Inferior parietal cortex (tissue), 1 donor: Measurements from ENCODE around the gene CALML4.
A peak's percentile ranks its signal among the peaks of the same experiment; 100 is the strongest.
"Not testable (repeated sequence)": the region's sequence is repeated elsewhere in the genome, so short reads cannot be mapped to it uniquely, and the experiment has no call there.

Source experiments
- DNase-seq: peaks from one replicate; pipeline ENCODE4 v3.0.0-alpha.2; 2016; ENCODE audit errors: extremely low spot score

CALML4 gene

DNA sequence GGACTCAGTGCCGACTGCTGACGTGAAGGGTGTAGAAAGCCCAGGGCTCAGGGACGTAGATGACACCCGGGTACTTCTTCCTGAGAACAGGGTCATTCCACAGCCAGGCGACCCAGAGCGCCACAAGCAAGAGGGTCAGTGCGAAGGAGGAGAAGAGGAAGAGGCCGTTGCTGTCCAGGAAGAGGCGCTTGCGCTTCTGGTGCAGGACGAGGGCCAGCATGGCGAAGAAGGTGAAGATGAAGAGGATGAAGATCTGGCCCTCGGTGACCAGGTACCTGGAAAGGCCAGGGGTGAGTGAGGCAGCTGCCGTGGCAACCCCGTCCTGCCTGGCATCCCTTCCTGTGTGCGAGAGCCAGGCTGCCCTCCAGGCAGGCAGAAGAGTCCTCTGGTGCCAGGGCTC, 3.0 kb upstream of the CALML4 start:
- no peak for DNase-seq

DNA sequence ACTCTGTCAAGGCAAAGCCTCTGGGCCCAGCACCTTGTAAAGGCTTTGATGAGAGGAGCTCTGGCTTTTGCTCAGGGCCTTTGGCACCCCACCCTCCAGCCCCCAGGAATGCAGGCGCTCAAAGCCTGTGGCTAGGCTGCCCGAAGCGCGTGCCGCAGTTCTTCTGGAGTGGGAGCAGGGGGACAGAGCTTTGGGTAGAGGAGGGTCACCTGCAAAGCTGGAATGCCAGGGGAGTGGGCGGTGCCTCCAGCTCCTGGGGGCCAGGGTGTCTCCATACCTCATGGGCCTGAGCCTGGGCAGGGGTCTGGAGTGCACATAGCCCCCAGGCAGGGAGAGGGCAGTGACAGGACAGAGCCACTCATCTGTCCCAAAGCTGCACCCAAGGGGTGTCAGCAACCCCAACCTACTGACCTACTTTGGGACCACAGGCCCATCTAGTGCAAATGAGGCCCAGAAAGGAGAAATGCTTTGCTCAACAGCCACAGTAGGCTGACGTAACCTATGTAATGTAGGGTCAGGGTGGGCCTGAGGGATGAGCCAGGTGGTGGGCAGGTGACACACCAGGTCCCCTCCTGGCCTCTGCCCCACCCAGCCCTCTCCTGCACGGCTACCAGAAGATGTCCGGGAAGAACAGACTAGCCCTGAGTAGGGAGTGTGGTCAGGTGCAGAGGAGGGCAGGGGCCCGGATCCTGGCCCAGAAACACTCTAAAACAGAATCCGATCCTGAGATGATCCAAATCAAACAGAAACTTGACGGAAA, 2.2 kb upstream of the CALML4 start:
- DNase-seq, result no peak

DNA sequence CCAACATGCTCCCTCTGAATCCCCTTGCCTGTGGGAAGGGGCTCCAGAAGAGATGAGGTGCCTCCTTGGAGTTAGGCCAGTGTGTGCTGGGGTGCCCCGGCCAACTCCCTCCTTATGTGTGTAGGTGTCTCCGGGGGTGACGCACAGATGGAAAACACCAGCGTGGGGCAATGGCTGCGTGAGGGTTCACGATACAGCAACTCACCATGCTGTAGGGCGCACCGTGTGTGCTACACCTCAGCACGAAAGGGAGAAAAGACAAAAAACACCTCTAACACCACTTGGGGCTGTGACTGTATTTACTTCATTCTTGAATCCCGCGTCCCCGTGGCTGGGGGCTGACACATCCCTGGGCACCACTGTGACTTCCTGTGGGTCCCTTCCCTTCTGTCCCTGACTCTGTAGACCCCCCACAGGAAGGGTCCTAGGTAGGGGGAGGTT, 1.6 kb upstream of the CALML4 start:
- no peak for DNase-seq

DNA sequence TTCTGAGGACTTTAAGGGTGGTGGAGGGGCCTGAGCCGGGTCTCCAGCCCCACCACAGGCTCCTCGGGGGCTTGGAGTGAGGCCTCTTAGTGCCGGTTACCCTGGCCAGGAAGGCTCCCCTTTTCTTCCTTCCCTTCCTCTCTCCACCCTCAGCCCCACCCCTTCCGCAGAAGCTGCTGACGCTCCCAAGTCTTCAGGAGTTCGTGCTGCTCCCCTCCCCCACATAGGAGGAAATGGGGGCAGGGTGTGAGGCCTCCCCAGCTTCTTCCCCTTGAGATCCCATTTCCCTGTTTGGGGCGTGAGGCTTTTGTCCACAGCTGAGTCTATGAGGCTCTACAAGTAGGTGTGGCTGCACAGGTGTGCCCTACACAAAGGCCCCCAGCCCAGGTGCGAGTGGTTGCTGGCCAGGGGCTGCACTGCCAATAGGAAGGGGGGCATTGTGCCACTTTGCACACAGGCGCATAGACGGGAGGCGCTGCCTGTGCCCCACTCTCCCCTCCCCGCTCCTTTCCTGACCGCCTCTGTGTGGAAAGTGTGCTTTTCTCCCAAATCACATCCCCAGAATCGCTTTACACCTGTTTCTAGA, 915 bp upstream of the CALML4 start:
- DNase-seq, result no peak

DNA sequence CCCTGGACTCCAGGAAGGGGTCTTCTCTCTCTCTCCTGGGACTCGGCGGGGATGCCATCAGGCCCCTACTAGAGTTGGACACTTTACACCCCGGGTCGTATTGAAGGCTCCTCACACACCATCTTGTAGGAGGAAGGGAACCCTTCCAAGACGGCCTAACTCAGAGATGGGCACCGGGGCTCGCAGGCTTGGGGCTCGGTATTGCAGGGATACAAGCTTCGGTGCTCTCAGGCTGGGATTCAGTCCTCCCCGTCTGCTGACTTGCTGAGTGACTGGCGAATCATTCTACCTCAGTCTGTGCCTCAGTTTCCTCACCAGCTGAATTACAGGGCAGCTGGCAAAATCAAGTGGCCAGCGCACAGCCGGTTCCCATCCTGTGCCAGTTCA, 419 bp upstream of the CALML4 start:
- no peak for DNase-seq

DNA sequence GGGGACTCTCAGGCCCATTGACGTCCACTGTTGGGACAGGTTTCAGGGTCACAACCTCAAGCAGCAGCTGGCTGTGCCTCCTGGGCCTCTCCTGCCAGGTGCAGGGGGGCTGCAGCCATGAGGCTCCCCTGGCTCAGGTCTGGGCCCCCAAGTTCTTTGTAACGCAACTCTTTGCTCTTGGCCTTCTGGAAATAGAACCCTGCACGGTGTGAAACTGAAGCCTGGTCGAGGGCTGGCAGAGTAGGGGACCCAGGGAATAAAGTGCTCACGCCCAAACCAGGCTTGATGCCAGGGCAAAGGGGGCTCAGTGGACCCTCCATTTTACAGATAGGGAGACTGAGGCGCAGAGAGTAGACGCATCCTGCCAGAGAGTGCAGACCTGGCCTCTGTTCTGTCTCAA, 771 bp downstream of the CALML4 start:
- no peak for DNase-seq

DNA sequence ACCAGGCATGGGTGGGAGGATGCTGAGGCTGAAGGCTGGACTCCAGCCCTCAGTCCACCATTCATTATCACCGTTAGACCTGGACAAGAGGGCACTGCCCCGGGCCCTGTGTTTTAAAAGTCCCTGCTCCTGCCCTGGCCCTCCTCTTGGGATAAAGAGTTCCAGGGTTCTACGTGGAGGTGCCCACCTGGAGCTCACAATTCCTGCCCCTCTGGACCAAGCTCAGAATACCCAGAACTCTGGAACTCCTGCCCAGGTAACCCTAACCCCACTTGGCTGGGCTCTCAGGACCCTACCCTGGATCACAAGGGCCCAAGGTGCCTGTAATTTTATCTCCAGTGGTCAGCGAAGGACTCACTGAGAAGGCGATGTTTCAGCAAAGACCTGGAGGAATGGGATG, 1.2 kb downstream of the CALML4 start:
- DNase-seq, result no peak

DNA sequence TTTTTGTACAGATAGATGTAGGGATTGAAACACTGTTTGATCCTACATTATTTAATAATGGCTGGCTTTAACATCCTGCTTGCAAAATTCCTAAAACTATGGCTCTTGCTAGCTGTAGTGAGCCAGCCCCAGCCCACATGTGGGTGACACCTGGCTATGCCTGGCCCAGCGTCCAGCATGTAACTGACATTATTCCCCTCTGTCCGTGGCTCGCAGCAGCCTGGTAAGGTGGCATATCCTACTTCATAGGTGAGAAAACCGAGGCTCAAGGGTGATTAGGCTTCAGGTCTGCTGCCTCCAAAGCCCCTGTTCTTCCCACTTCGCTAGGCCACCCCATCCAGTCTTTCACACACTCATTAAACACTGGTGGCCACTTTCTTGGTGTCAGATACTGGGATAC, 1.6 kb downstream of the CALML4 start:
- no peak for DNase-seq

DNA sequence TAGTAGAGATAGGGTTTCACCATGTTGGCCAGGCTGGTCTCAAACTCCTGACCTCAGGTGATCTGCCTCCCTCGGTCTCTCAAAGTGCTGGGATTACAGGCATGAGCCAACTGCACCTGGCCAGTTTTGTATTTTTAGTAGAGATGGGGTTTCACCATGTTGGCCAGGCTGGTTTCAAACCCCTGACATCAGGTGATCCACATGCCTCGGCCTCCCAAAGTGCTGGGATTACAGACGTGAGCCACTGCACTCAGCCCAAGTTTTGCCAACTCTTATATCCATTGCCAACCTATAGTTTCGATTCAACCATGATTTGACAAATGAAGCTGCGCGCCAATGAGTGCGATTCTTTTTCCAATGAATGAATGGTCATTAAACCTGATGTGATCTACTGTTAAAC, 2.1 kb downstream of the CALML4 start:
- DNase-seq, result not testable (repeated sequence)

DNA sequence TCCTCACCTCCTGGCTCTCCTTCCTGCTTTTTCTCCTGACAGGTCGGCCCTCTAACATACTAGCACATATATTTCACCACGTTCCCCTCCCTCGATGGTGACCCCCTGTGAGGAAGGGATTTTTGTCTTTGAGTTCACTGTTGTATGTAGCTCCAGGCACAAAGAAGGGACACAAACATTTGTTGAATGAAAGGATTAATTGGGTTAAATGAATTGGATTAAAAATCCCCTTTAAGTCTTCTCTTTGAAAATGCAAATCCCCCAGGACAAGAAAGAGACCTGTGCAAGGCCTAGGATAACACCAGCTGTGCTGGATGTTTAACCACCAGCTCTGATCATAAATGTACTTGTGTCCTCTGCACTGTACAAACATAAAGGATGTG, 3.3 kb downstream of the CALML4 start:
- DNase-seq, result no peak

DNA sequence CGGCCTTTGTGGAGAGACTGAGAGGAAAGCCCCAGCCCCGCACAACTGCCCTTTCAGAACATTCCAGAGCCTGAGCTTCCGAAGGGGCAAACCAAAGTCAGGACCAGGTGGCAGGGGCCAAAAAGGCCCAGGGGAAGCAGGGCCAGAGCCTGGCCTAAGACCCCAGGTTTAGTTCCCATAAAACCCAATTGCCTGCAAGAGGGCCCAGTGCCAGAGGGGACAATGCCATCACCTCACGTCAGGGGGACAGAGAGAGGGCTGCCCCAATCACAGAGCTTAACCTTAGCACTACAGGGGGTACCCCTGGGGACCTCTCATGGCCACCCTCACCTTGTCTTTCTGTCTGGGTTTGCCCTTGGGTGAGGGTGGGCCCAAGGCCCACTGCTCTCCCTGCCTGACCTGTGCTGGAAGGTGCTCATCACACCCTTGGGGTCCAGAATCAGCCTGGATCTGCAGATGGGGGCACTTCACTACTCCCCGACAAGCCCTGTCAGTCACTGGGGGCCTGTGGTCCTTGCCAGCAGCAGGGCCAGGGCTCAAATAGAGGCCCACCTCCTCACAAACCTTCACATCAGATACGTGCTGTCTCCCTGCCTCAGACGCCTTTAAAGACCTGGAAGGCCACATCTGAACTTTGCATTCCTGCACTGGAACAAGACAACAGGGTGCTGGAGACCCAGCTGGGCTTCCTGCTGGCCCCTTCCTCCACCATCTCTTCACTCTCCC, 3.8 kb downstream of the CALML4 start:
- no peak for DNase-seq

DNA sequence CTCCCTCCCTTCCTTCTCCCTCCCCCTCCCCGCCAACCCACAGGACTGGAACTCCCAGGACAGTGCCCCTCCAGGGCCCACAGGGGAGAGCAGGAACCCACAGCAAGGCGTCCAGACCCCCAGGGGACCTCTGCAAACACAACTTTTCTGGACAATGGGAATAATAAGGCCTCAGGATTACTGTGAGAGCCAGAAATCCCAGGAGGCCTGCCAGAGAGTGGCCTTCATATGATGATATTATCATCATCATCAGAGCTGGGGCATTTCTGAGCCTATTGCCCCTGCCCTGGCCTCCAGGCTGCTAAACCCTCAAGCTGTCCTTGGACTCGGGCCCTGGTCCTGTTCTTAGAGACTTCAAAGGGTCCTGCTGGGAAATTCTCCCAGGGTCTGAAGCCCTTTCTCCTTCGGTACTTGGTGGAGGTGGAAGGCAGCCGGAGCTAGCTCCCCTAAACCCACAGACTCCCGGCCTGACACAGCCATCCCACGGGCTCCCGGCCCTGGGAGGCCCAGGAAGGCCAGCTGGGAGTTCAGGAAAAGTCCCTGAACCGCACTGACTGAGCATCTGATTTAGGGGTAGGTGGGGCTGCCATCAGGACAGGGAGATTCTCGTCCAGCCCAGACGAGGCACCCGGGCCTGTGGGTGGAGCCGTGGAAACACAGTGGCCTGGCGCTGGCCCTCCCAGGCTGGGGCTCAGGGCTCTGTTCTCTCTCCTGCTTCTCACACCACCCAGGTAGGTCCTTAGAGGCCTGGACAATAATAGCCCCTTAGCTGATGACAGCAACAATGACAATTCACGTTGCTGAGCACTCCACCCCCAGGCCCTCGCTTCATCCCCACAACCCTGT, 4.9 kb downstream of the CALML4 start:
- no peak for DNase-seq

DNA sequence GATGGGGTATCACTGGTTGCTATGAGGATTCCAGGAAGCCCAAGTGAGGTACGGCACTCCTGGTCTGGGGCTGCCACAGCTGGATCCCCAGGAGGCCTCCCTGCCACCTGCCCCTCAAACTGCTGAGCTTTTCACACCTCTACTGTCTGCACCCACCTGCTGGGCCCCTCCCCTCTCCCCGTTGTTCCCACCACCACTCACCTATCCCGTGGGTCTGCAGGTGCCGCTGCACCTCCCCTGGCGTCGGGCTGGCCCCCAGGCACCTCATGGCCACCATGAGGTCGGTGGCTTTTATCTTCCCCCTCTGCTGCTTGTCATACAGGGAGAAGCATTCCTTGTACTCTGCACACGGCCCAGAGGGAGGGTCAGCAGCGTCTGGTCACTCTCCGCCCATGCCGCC, 5.8 kb downstream of the CALML4 start:
- no peak for DNase-seq

DNA sequence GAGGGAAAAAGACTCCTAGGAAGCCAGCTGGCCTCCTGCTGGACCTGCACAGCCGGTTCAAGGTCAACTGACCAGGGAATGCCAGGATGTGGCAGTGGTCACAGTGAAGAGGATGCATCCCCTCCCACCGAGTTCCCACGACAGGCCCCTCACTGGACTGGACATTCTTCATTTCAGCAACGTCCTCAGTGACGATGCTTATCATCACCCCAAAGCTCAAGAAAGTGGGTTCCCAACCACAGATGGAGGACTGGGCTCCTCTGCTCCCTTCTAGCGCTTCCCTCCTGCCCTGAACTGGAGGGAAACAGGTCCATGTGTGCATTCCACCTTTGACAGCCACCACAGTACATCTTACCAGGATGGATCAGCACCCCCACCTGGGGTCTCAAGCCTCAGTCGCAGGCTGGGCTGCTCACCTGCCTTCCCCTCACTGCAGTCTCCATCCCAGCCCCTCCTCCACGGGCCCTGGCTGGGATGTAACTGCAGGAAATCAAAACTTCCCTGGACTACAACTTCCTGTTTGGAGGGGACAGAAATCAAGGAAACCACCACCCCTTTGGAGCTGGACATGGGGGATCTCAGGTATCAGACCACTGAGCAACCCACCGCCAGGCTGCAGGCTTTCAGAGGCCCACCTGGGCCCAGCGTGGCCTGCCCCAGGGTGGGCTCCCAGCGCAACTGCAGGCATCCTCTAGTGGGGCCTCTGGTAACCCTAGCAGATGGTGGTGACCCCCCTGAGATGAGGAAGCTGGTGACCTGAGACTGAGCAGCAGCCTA, 7.3 kb downstream of the CALML4 start:
- no peak for DNase-seq

DNA sequence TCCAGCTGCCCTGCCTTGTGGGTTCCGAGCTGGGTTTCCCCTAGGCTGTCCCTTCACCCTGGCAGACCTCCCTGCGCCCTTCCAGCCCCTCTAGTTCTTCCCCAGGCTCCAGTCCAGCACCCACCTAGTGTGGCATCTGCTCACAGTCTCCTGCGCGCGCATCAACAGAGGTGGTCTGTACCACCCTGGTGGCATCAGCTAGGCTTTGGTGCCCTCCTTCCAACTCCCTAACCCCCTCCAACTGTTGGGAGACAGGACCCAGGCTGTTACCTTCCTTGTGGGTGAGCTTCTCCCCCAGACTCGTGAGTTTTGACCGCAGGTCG, 8.0 kb downstream of the CALML4 start:
- DNase-seq, result no peak

DNA sequence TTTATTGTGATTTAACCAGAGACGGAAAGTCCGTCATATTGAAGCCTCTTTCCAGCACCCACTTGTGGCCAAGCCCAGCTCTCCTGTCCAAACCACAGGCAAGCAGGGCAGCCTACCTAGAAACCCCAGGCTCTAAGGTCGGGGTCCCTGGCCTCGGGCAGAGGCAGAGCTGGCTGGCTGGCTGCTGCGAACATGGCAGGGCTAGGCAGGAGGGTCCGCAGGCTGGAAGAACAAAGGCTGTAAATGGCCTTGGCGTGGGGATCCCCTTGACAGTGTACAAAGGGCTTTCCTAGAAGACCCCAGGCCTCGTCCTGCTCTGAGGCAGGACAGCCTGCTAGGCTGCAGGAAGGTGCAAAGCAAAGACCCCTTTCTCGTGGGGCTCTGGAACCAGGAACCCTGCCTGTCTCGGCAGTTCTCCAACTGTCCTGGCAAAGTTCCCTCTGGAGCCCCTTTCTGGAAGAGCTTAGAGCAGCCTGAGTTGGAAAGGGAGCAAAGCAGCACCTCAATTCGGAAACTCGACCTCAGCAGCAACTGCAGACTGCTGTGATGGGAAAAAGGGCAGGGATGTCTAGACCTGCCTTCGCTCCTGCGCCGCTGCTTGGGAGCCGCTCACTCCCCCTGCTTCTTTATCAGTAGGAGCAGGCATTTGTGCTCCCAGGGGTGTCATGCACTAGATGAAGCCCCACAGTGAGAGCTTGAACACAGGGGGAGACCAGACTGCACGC, 8.5 kb downstream of the CALML4 start:
- DNase-seq, result no peak

DNA sequence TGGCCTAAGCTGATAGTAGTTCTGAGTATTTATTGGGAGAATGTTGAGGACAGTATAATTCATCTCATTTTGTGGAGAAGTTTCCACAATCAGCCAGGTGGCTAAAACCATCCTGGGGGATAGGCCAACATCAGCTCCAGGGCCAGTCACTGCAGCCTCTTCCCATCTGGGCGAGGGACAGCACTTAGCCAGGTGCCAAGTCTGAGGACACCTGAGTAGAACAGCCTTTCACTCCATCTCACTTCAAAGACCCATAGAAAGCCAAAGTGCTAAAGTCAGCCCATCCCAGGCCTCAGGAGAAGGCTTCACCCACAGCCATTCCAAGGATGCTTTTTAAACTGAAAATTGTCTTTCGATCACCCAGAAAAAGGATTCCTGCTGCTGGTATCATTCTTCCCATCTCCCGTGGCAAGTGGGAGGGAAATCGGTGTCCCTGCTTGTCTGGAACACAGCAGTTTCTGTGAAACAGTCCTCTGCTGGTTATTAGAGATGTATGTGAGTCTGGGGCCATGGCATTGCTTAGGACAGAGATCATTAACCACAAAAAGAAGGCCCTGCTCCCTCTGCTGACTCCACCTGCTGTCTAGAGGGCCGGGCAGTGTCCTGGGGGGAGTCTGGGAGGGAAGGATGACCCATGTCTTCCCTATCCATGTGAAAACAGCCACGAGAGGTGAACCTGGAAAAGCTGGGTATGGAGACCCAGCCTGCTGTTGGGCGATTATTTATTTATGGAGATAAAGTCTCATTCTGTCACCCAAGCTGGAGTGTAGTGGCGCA, 9.6 kb downstream of the CALML4 start:
- no peak for DNase-seq

DNA sequence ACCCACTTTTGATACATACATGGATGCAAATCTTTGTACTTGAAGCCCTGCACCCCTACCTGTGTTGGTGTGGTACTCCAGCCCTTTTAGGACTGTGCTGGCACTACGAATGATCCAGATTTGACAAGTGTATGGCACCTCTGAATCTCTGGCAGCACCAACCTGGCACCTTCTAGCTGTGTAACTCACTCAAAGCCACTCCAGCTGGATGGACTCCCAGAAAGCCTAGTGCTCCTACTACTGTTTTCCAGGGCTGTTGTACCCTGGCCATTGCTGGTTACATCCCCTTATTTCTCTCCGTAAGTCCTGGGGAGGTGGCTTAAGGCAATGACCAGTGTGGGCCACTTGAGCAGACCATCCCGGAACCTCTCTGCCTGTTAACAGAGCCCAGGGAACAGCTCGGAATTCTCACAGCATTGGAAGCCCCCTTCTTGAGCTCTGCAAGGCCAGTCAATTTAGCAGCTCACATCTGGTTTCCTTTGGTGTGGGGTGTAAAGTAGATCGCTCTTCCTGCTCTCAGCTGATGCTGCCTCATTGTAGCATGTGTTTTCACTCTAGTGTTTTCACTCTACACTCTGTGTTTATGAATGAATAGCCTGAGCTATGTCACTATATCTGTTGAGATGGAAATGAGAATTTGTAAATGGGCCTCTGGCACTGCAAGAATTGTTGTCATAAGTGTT, 12.2 kb downstream of the CALML4 start:
- DNase-seq, result peak; percentile 26

DNA sequence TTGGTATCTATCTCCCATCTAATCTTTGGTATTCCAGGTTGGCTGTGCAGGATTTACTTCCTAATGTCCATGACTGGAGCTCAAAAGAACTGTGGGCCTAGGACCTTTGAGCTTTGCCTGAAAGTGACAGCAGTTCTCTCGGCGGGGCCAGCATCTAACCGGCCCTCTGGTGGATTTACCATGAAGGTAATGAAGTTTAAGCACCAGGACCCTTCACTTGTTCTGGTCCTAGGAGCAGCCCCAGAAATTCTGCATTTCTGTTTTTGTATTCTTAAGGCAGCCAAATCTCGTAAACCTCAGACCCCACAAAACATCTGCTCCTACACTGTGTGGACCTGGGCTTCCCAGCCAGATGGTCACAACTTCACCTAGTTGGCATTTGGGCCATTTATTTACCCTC, 13.0 kb downstream of the CALML4 start:
- no peak for DNase-seq

DNA sequence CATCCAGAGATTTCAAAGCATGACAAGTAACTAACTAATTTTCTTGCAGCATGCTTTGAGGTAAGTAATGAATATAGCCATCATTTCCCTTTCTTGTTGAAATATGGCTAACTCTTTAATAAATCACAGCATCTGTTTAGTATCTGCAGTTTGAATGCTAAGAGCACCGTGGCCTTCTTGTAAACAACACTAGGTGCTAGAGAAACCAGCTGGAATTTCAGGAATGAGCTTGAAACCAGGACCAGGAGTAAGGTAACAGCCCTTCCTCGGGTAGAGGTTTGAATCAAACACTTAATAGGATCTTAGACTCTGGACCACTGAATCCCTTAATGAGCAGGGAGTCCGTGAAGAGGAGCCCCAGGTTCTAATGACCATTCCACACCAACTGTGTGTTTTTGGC, 13.6 kb downstream of the CALML4 start:
- DNase-seq, result no peak
